Measurements from ENCODE around the gene SEC14L1.

SEC14L1 gene

GRCh38 chr17:77193653-77194052 lies 52.9 kb downstream of the SEC14L1 start:
- no peak for DNase-seq (ENCODE audit: low read depth)

GRCh38 chr17:77194179-77194578 lies 53.4 kb downstream of the SEC14L1 start:
- no peak for DNase-seq (ENCODE audit: low read depth)

- no peak for DNase-seq (ENCODE audit: low read depth)
Observed at GRCh38 chr17:77196251-77196650, 55.5 kb downstream of the SEC14L1 start.

DNA sequence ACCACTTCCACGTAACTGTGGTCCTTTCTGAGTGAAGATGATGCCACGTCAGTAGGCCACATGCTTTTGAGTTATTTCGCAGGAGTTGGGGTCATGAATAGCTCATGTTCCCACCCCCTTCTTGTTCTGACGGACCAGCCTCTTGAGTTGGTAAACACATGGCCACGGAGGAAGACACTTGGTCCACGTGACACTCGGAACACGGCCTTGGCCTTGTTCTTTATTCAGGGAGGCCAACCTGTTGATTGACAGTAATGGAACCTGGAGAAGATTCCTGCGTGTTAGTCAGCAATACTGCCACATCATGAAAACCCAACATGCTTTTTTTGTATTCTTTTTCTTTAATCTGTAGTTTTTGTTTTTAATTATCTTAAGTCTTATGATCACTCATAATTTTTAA lies 56.3 kb downstream of the SEC14L1 start:
- no peak for DNase-seq (ENCODE audit: low read depth)

DNA sequence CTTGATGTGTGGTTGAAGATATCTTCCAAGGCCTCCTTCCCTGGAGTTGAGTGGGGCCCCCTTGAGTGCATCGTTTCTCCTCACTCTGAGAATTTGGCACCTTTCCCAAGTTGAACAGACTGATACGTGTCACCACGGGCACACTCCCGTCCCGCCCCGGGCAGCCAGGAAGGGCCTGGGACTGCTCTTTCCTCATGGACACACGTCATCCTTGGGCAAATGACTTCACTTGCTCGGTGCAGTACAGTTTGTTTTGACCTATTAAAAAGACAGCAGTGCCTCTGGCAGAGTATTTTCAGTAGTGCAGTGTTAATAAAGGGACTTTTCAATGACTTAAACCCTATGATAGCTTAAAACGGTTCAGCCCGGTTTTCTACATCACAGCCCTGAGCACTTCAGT lies 59.9 kb downstream of the SEC14L1 start:
- DNase-seq (ENCODE audit: low read depth): no peak

GRCh38 chr17:77203436-77203835 lies 62.7 kb downstream of the SEC14L1 start:
- no peak for DNase-seq (ENCODE audit: low read depth)

- DNase-seq (ENCODE audit: low read depth): no peak
Observed at GRCh38 chr17:77203846-77204245, 63.1 kb downstream of the SEC14L1 start.

GRCh38 chr17:77204536-77204935 lies 63.8 kb downstream of the SEC14L1 start:
- no peak for DNase-seq (ENCODE audit: low read depth)

- no peak for DNase-seq (ENCODE audit: low read depth)
Observed at GRCh38 chr17:77205396-77206125, 64.8 kb downstream of the SEC14L1 start.

DNA sequence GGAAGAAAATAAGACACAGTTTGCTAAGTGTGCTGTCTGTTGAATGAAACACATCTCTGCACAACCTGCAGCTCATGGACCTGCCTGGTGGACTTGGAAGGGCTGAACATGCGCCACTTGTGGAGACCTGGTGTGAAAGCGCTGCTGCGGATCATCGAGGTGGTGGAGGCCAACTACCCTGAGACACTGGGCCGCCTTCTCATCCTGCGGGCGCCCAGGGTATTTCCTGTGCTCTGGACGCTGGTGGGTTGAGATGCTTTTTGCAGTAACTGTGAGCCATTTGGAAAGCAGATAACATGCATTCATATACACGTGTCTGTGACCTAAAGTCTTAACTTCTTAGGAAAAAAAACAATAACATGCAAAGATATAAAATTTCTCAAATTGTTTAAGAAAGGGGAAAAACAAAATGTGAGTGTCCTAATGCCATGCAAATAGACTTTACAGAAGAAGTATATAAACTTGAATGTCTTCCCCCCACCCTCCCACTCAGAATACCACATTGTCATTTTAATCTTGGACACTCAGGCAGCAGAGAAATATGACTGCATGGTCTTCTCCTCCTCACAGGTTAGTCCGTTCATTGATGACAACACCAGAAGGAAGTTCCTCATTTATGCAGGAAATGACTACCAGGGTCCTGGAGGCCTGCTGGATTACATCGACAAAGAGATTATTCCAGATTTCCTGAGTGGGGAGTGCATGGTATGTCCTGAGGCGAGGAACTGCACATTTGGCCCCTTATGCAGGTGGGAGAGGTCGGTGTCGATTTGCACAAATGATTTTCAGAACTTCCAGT lies 65.6 kb downstream of the SEC14L1 start:
- DNase-seq (ENCODE audit: low read depth): no peak

DNA sequence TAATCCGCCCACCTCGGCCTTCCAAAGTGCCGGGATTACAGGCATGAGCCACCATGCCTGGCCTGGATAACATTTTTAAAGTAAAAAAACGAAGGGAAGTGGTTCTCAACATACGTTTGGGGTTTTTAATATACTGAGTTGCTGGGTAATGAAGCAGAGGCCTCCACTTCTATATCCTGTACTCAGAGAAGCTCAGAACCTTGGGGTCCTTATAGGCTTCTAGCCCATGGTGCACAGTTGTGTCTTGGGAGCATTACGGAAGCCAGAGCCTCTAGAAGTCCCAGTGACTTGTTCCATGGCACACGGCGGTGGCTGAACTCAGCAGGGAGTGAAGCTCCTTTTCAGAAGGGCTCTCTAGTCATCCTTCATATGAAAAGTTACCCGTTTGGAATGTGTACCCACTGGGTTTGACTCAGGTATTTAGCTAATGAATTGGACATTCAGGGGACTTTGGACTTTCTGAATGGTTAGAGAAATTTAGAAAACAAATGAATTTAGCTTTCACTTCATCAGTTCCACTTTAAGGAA lies 67.0 kb downstream of the SEC14L1 start:
- no peak for DNase-seq (ENCODE audit: low read depth)

- no peak for DNase-seq (ENCODE audit: low read depth)
Observed at GRCh38 chr17:77208217-77208808, 67.5 kb downstream of the SEC14L1 start.

DNA sequence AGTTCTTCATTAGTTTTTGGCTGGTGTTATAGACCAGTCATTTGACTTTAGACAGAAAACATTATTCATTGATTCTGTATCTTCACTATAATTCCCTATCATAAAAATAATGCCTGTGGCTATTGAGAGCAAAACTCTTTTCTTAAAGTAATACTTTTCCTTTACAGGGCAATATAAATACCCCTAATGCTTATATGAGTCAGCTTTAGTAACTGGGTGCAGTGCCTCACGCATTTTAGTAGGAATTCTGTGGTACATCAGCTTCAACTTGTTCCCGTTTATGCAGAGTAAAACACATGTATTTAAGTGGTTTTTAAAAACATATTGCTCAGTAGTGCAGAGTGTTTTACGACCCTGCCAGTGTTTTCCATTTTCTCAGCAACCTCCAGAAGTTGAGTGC lies 68.1 kb downstream of the SEC14L1 start:
- DNase-seq (ENCODE audit: low read depth): no peak

DNA sequence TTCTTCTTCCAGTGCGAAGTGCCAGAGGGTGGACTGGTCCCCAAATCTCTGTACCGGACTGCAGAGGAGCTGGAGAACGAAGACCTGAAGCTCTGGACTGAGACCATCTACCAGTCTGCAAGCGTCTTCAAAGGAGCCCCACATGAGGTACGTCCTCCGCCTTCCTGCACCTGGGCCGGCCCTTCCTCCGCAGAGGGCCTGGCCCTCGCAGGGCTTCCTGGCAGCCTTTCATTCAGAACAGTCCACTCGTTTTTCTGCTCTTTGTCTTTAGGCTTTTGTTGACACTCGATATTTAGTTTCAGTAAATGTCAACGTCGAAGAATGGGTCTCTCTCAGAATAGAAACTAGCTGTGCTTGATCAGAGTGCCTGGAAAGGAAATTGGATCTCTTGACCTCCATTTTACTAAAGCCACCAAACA lies 68.6 kb downstream of the SEC14L1 start:
- DNase-seq (ENCODE audit: low read depth): no peak

DNA sequence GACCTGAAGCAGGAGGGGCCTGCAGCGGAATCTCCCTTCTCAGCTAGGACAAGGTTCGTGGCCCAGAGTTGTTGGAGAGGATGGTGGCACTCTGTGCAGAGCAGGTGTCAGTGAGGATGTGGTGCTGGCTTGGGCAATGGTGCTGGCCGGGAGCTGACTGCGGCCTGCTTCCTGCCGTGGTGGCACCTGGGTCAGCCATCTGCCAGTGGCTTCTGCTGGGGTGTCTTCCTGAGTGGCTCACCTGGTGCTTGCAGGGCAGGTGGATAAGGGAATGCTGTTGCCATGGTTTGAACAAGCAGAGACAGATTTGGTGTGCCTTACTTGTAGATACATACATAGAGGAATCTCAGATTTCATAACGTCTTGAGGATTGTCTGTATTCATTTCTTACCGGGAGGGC lies 69.6 kb downstream of the SEC14L1 start:
- no peak for DNase-seq (ENCODE audit: low read depth)

DNA sequence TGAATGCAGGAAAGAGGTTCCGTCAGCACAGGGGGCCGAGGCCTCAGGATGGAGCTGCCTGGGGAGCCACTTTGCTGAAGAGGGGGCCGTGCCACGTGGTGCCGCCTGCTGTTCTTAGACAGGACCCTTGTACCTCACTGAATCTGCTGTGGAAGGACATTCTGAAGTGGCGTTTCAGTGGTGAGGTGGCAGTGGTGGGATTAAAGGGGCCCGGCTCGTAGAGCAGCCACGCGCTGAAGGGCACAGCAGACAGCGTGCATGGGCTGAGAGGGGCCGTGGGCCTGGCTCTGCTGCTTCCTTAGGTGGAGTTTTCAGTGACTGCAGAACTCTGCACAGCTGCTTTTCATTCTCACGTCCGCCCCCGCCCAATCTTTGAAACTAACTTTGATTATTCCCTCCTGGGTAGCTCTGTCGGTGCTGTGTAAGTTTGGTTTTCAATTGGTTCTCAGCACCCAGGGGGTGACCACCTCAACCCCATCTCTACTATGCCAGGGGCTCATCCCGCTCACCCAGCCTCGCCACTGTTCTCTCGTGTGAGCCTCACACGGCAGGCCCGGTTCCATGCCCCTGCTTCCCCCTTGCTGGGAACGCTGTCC lies 70.3 kb downstream of the SEC14L1 start:
- DNase-seq (ENCODE audit: low read depth): no peak

GRCh38 chr17:77211681-77212080 lies 70.9 kb downstream of the SEC14L1 start:
- no peak for DNase-seq (ENCODE audit: low read depth)

GRCh38 chr17:77212081-77212832 lies 71.5 kb downstream of the SEC14L1 start:
- no peak for DNase-seq (ENCODE audit: low read depth)

- no peak for DNase-seq (ENCODE audit: low read depth)
Observed at GRCh38 chr17:77212833-77213777, 72.3 kb downstream of the SEC14L1 start.

- DNase-seq (ENCODE audit: low read depth): no peak
Observed at GRCh38 chr17:77213778-77214132, 73.0 kb downstream of the SEC14L1 start.

- no peak for DNase-seq (ENCODE audit: low read depth)
Observed at GRCh38 chr17:77214328-77214727, 73.6 kb downstream of the SEC14L1 start.
